NB4 (cell line): ENCODE measurements around the gene GNB5.

ENCODE experiments used
- DNase-seq: peaks from one replicate; pipeline ENCODE4 v3.0.0; 2010; ENCODE audit warnings: low read depth
- H3K4me3 ChIP-seq: one replicate; pipeline ENCODE4 v1.5.1; 2011; ENCODE audit warnings: mild to moderate bottlenecking, low read depth, low read length, moderate library complexity
- MYC ChIP-seq: IDR thresholded peaks from 2 replicates; pipeline ENCODE4 v1.6.1; 2011; ENCODE audit warnings: low read depth, low read length
- POLR2A ChIP-seq: IDR thresholded peaks from 2 replicates; pipeline ENCODE4 v1.6.1; 2011; ENCODE audit warnings: mild to moderate bottlenecking; ENCODE audit not compliant: insufficient read length; ENCODE audit errors: extremely low read depth
- TF ChIP-seq, protein P1 (sequence below): IDR thresholded peaks from 2 replicates; pipeline ENCODE4 v1.6.1; 2011; ENCODE audit warnings: low read depth, low read length
- TF ChIP-seq, protein P2 (sequence below): IDR thresholded peaks from one replicate; pipeline ENCODE4 v1.5.1; 2012; ENCODE audit warnings: low read depth, low read length

The GNB5 gene

GRCh38 chr15:52120488-52120887 lies 70.7 kb downstream of the GNB5 start:
- TF ChIP-seq, protein P1, sequence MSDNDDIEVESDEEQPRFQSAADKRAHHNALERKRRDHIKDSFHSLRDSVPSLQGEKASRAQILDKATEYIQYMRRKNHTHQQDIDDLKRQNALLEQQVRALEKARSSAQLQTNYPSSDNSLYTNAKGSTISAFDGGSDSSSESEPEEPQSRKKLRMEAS = no peak
- TF ChIP-seq MYC = no peak
- TF ChIP-seq, protein P2, sequence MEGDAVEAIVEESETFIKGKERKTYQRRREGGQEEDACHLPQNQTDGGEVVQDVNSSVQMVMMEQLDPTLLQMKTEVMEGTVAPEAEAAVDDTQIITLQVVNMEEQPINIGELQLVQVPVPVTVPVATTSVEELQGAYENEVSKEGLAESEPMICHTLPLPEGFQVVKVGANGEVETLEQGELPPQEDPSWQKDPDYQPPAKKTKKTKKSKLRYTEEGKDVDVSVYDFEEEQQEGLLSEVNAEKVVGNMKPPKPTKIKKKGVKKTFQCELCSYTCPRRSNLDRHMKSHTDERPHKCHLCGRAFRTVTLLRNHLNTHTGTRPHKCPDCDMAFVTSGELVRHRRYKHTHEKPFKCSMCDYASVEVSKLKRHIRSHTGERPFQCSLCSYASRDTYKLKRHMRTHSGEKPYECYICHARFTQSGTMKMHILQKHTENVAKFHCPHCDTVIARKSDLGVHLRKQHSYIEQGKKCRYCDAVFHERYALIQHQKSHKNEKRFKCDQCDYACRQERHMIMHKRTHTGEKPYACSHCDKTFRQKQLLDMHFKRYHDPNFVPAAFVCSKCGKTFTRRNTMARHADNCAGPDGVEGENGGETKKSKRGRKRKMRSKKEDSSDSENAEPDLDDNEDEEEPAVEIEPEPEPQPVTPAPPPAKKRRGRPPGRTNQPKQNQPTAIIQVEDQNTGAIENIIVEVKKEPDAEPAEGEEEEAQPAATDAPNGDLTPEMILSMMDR = no peak
- TF ChIP-seq POLR2A = no peak
- no peak overlapping the region for H3K4me3 ChIP-seq

DNA sequence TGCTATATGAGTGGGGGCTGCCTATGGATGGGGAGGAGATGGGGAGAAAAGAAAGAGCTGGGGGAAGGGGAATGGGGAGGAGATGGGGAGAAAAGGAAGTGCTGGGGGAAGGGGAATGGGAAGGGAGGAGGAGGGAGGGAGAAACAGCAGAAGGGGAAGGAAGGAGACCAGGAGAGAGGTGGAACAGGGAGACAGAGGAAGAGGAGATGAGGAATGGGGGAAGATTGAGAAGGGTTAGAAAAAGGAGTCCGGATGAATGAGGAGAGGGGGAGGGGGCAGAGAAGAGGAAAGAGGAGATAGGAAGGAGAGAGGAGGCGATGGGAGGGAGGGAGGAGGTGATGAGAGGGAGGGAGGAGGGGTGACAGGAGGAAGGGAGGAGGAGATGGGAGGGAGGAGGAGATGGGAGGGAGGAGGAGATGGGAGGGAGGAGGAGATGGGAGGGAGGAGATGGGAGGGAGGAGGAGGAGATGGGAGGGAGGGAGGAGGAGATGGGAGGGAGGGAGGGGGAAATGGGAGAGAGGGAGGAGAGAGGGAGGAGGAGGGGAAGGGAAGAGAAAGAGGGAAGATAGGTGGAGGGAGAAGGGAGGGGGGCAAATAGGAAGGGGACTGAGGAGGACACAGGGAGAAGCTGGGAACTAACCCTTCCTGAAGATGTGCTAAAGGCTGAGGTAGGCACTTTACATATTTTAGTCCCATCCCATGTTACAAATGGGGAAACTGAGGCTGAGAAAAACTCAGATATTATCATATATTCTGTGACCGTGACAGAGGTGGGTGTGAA lies 72.0 kb downstream of the GNB5 start:
- DNase-seq = no peak
- no peak overlapping the region for H3K4me3 ChIP-seq
- TF ChIP-seq POLR2A (no peak), MYC (no peak)
- TF ChIP-seq, protein P1 = no peak
- TF ChIP-seq, protein P2 = no peak

More at GRCh38 chr15:52120488-52120887, 70.7 kb downstream of the GNB5 start:
- DNase-seq = no peak

- H3K4me3 ChIP-seq = no peak overlapping the region
- no peak for TF ChIP-seq POLR2A
- TF ChIP-seq, protein P1 = no peak
- no peak for TF ChIP-seq MYC
- TF ChIP-seq, protein P2 = no peak
- DNase-seq = no peak
Observed at GRCh38 chr15:52117549-52117948, 73.6 kb downstream of the GNB5 start.

GRCh38 chr15:52115598-52116427 lies 75.4 kb downstream of the GNB5 start:
- TF ChIP-seq, protein P2 = no peak
- TF ChIP-seq MYC = no peak
- no peak for TF ChIP-seq POLR2A
- TF ChIP-seq, protein P1 = no peak
- peak; percentile 79 for DNase-seq
- H3K4me3 ChIP-seq = peak overlapping the region; percentile 23

DNA sequence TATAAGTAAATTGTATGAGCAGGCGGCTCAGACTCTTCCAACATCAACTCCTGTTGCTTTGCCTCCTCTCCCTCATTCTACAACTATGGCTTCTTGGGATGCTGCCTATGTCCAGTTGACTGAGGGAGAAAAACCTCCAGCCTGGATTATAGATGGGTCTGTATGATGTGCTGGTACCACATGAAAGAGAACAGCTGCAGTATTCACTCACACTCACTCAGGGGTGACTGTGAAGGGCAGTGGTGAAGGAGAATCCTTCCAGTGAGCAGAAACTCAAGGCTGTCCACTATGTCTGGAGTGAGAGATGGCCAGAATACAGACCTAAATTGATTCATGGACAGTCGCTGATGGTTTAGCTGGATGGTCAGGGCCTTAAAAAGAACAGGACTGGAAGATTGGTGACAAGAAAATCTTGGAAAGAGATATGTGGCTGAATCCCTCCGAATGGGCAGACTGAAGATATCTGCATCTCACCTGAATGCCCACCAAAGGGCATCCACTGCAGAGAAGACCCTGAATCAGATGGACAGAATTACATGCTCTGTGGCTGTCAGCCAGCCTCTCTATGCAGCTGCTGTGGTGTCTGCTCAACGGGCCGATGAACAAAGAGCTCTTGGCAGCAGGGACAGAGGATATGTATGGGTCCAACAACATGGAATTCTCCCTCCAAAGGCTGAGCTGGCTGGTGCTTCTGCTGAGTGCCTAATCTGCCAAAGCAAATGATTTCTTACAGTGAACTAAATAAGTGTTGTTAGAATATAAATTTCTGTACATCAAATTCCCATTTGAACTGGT lies 76.7 kb downstream of the GNB5 start:
- no peak overlapping the region for H3K4me3 ChIP-seq
- TF ChIP-seq MYC (no peak), POLR2A (no peak)
- TF ChIP-seq, protein P2 = no peak
- TF ChIP-seq, protein P1 = no peak
- DNase-seq = no peak
